ENCODE data around the gene RTP1. TPM values are rescaled to one million over a fixed set of nuclear protein-coding genes. Genes with fewer than 3 reads are reported as not detected.
"Not testable (repeated sequence)": the region's sequence is repeated elsewhere in the genome, so short reads cannot be mapped to it uniquely, and the experiment has no call there.

The RTP1 gene
- total RNA-seq, 2 experiments from 2014 or later, result not detected

GRCh38 chr3:187237741-187238140, 40.5 kb downstream of the RTP1 start:
- Mint-ChIP-seq H3K27ac (no peak overlapping the region), H3K9me3 (peaks cover 3% of the 10 kb centered on the region), H3K4me3 (no peak overlapping the region), H3K4me1 (ENCODE audit: low read depth) (no peaks in the 10 kb centered on the region), H3K27me3 (no peaks in the 10 kb centered on the region), H3K36me3 (ENCODE audit: low read depth) (no peaks in the 10 kb centered on the region)
- ATAC-seq (ENCODE audit: poor library complexity), result no peak
- Histone ChIP-seq H3K4me3 (ENCODE audit: low read length) (no peak overlapping the region), H3K27me3 (ENCODE audit: control insufficient read depth in 1 of 2, insufficient read depth in 2 of 2, low read length in 2 of 2) (no peaks in the 10 kb centered on the region), H3K9me3 (ENCODE audit: control insufficient read depth in 1 of 2, insufficient read depth in 1 of 2, low read length in 2 of 2) (peaks cover 0 to 4% of the 10 kb centered on the region in 2 experiments), H3K4me1 (ENCODE audit: insufficient read depth, low read length) (no peaks in the 10 kb centered on the region), H3K27ac (ENCODE audit: low read depth in 1 of 2, low read length in 2 of 2) (no peak overlapping the region), H3K36me3 (ENCODE audit: insufficient read depth, low read length) (no peaks in the 10 kb centered on the region)
- intact Hi-C loops (cut with DNase I, micrococcal nuclease), result no loop called here
- DNase-seq, result no peak
- ChIA-PET POLR2A (no interaction called here), CTCF (no interaction called here)
- TF ChIP-seq CTCF (IDR thresholded peaks at IDR 0.05), result no peak

GRCh38 chr3:187238239-187238638, 41.0 kb downstream of the RTP1 start:
- Histone ChIP-seq H3K4me1 (ENCODE audit: insufficient read depth, low read length) (no peaks in the 10 kb centered on the region), H3K4me3 (ENCODE audit: low read length) (no peak overlapping the region), H3K36me3 (ENCODE audit: insufficient read depth, low read length) (no peaks in the 10 kb centered on the region), H3K27me3 (ENCODE audit: control insufficient read depth in 1 of 2, insufficient read depth in 2 of 2, low read length in 2 of 2) (no peaks in the 10 kb centered on the region), H3K27ac (ENCODE audit: low read depth in 1 of 2, low read length in 2 of 2) (no peak overlapping the region), H3K9me3 (ENCODE audit: control insufficient read depth in 1 of 2, insufficient read depth in 1 of 2, low read length in 2 of 2) (peaks cover 0 to 4% of the 10 kb centered on the region in 2 experiments)
- Mint-ChIP-seq H3K9me3 (peaks cover 3% of the 10 kb centered on the region), H3K4me1 (ENCODE audit: low read depth) (no peaks in the 10 kb centered on the region), H3K27me3 (no peaks in the 10 kb centered on the region), H3K36me3 (ENCODE audit: low read depth) (no peaks in the 10 kb centered on the region), H3K27ac (no peak overlapping the region), H3K4me3 (no peak overlapping the region)
- ChIA-PET POLR2A (no interaction called here), CTCF (no interaction called here)
- intact Hi-C loops (cut with DNase I, micrococcal nuclease), result no loop called here
- DNase-seq (no peak), ATAC-seq (ENCODE audit: poor library complexity) (no peak)
- no peak for TF ChIP-seq CTCF (IDR thresholded peaks at IDR 0.05)

GRCh38 chr3:187238835-187239234, 41.5 kb downstream of the RTP1 start:
- POLR2A ChIA-PET; H3K4me3 Mint-ChIP-seq; H3K36me3 ChIP-seq (ENCODE audit: insufficient read depth, low read length); H3K27me3 ChIP-seq (ENCODE audit: control insufficient read depth in 1 of 2, insufficient read depth in 2 of 2, low read length in 2 of 2); H3K4me1 ChIP-seq (ENCODE audit: insufficient read depth, low read length); H3K4me3 ChIP-seq (ENCODE audit: low read length); H3K4me1 Mint-ChIP-seq (ENCODE audit: low read depth); H3K27me3 Mint-ChIP-seq; intact Hi-C loops (cut with DNase I, micrococcal nuclease); H3K27ac Mint-ChIP-seq; H3K9me3 ChIP-seq (ENCODE audit: control insufficient read depth in 1 of 2, insufficient read depth in 1 of 2, low read length in 2 of 2); DNase-seq; H3K27ac ChIP-seq (ENCODE audit: low read depth in 1 of 2, low read length in 2 of 2); CTCF ChIA-PET; H3K36me3 Mint-ChIP-seq (ENCODE audit: low read depth); ATAC-seq (ENCODE audit: poor library complexity); H3K9me3 Mint-ChIP-seq: not testable (repeated sequence)

- Histone ChIP-seq H3K27me3 (ENCODE audit: control insufficient read depth in 1 of 2, insufficient read depth in 2 of 2, low read length in 2 of 2) (no peaks in the 10 kb centered on the region), H3K9me3 (ENCODE audit: control insufficient read depth in 1 of 2, insufficient read depth in 1 of 2, low read length in 2 of 2) (peaks cover 0 to 4% of the 10 kb centered on the region in 2 experiments), H3K4me3 (ENCODE audit: low read length) (no peak overlapping the region), H3K36me3 (ENCODE audit: insufficient read depth, low read length) (no peaks in the 10 kb centered on the region), H3K4me1 (ENCODE audit: insufficient read depth, low read length) (peaks cover 4% of the 10 kb centered on the region), H3K27ac (ENCODE audit: low read depth in 1 of 2, low read length in 2 of 2) (no peak overlapping the region)
- Mint-ChIP-seq H3K4me1 (ENCODE audit: low read depth) (peaks cover 5% of the 10 kb centered on the region), H3K27me3 (no peaks in the 10 kb centered on the region), H3K27ac (no peak overlapping the region), H3K4me3 (no peak overlapping the region), H3K36me3 (ENCODE audit: low read depth) (no peaks in the 10 kb centered on the region), H3K9me3 (peaks cover 3% of the 10 kb centered on the region)
- ChIA-PET POLR2A (no interaction called here), CTCF (no interaction called here)
- intact Hi-C loops (cut with DNase I, micrococcal nuclease), result no loop called here
- ATAC-seq (ENCODE audit: poor library complexity), result no peak
- no peak for DNase-seq
- TF ChIP-seq CTCF (IDR thresholded peaks at IDR 0.05), result no peak
Observed at GRCh38 chr3:187242435-187242834, 45.1 kb downstream of the RTP1 start.

Measured in CD4-positive, alpha-beta T cell (primary cell).